Thymus (tissue), 11 donors: ENCODE results near the gene ROPN1L. TPM values are rescaled to one million over a fixed set of nuclear protein-coding genes. Genes with fewer than 3 reads are reported as not detected.
"Not testable (repeated sequence)": the region's sequence is repeated elsewhere in the genome, so short reads cannot be mapped to it uniquely, and the experiment has no call there.

ENCODE experiments used
- DNase-seq, 9 donors: peaks; one replicate each; pipeline ENCODE4 v3.0.0-alpha.2; 2013; ENCODE audit warnings: low spot score in 9 of 9, low read depth in 6 of 9, missing footprints in 1 of 9
- H3K27ac ChIP-seq, 2 donors: one replicate each; pipeline ENCODE4 v1.5.1; 2013; ENCODE audit warnings: control low read depth in 1 of 2, low read depth in 1 of 2, low read length in 1 of 2, mild to moderate bottlenecking in 1 of 2, moderate library complexity in 1 of 2
- H3K27me3 ChIP-seq, 2 donors: one replicate each; pipeline ENCODE4 v1.5.1; 2013; ENCODE audit warnings: low read length in 1 of 2; ENCODE audit not compliant: control insufficient read depth in 2 of 2, insufficient read depth in 1 of 2
- H3K36me3 ChIP-seq, 2 donors: one replicate each; pipeline ENCODE4 v1.5.1; 2013; ENCODE audit warnings: low read length in 1 of 2, mild to moderate bottlenecking in 1 of 2, moderate library complexity in 1 of 2; ENCODE audit not compliant: control insufficient read depth in 2 of 2, insufficient read depth in 2 of 2
- H3K4me1 ChIP-seq, 2 donors: one replicate each; pipeline ENCODE4 v1.5.1; 2013; ENCODE audit warnings: low read length in 2 of 2; ENCODE audit not compliant: control insufficient read depth in 2 of 2, insufficient read depth in 2 of 2
- H3K4me3 ChIP-seq, 2 donors: one replicate each; pipeline ENCODE4 v1.5.1; 2013; ENCODE audit warnings: low read length in 2 of 2, control low read depth in 1 of 2, mild to moderate bottlenecking in 1 of 2
- H3K9me3 ChIP-seq, 2 donors: one replicate each; pipeline ENCODE4 v1.5.1; 2013; ENCODE audit warnings: low read length in 1 of 2, mild to moderate bottlenecking in 1 of 2; ENCODE audit not compliant: control insufficient read depth in 2 of 2, insufficient read depth in 1 of 2
- WGBS: extraction: QIAGEN DNeasy Blood & Tissue Kit; methylation state at CpG from one replicate; pipeline ENCODE4 v1.1.7; 2013; 5-methylcytosine and 5-hydroxymethylcytosine counted together
- polyA plus RNA-seq: library from polyadenylated mRNA; stranded (reverse); fragments of 200-250 nt; gene quantifications from one replicate; pipeline ENCODE4 v1.2.3, GENCODE V29; 2013
- total RNA-seq: library from RNA; stranded (reverse); fragments of 120-200 nt; gene quantifications from one replicate; pipeline ENCODE4 v1.2.4, GENCODE V29; 2013
- donor health status: healthy.

The ROPN1L gene
- total and polyA plus RNA-seq, 2 donors: 0.42 to 0.68 TPM

DNA sequence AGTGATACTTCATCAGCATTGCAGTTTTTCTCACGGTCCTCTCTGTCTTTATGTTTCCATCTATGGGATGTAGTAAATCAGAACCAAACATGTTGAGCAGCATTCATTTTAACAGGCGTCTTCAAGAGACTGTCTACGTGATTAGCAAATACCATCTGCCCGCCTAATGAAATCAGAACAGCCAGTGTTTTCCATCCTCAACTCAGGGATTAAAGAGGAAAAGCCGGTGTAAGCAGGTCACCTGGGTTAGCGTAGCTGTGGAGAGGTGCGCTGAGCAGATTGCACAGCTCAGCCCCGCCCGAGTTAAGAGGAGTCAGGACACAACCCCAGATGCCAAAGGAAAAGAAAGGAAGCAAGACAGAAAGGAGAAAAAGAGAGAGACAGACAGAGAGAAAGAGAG, 67.9 kb downstream of the ROPN1L start:
- Histone ChIP-seq H3K27me3 (no peaks in the 10 kb centered on the region), H3K9me3 (no peaks in the 10 kb centered on the region), H3K27ac (no peak overlapping the region), H3K36me3 (no peaks in the 10 kb centered on the region), H3K4me3 (no peak overlapping the region), H3K4me1 (no peaks in the 10 kb centered on the region)
- no peak for DNase-seq
- 97% methylated on average over 9 of the region's 9 CpGs for WGBS

DNA sequence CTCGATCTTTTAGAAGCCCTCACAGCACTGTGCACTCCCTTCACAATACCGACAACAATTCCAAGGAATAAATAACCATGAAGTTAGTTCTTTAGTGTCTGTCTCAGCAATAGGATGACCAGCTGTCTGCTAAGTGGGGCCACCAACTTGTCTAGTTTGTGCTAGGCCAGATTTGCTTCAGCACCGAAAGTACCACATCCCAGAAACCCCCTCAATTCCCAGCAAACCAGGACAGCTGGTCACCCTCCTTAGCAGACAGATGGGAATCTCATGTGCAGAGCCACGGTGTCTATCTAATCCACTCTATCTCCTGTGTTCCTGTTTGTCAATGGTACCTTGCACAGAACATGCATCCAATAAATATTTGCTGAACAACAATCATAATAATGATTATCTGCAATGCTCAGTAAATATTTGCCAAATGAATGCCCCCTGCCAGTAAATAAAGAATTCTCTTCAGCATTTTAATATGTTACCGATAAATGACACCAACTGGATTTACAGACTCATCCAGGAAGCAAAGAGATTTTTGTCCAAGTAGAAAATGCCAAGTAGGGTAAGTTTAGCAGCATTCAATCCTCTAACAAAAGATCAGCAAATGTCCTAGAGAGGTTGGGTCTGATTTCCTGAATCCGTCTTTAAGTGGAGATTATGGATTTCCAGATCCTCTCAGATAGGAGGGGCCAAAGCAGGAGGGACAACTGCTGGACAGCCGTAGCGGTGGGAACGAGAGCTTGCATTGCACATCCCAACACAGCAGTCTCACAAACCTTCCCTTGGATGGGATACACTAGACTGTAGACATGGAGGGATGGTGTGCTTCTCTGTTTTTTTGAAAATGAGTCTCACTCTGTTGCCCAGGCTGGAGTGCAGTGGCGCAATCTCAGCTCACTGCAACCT, 70.3 kb downstream of the ROPN1L start:
- no peaks in the 10 kb centered on the region for H3K36me3 ChIP-seq
- 81% methylated on average over 10 of the region's 10 CpGs for WGBS

GRCh38 chr5:10513501-10514442, 72.1 kb downstream of the ROPN1L start:
- no peaks in the 10 kb centered on the region for H3K9me3 ChIP-seq
- H3K4me1 ChIP-seq: no peaks in the 10 kb centered on the region
- H3K27ac ChIP-seq: no peak overlapping the region
- H3K4me3 ChIP-seq: no peak overlapping the region
- no peaks in the 10 kb centered on the region for H3K36me3 ChIP-seq
- WGBS: 77% methylated on average over 10 of the region's 10 CpGs
- no peak for DNase-seq
- no peaks in the 10 kb centered on the region for H3K27me3 ChIP-seq

More for the DNA sequence above, 70.3 kb downstream of the ROPN1L start:
- no peaks in the 10 kb centered on the region for H3K4me1 ChIP-seq
- no peak overlapping the region for H3K27ac ChIP-seq
- no peak for DNase-seq
- H3K9me3 ChIP-seq: no peaks in the 10 kb centered on the region
- no peaks in the 10 kb centered on the region for H3K27me3 ChIP-seq
- H3K4me3 ChIP-seq: no peak overlapping the region

DNA sequence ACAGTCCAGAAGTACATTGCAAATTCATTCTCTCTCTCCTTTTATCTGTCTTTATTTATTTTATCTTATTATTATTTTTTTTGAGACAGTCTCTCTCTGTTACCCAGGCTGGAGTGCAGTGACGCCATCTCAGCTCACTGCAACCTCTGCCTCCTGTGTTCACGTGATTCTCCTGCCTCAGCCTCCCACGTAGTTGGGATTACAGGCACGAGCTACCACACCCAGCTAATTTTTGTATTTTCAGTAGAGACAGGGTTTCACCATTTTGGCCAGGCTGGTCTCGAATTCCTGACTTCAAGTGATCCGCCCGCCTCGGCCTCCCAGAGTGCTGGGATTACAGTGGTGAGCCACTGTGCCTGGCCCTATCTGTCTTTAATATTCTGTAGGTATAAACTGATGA, 72.9 kb downstream of the ROPN1L start:
- H3K27me3 ChIP-seq, H3K27ac ChIP-seq, H3K4me3 ChIP-seq, H3K36me3 ChIP-seq, H3K9me3 ChIP-seq, H3K4me1 ChIP-seq, DNase-seq: not testable (repeated sequence)
- 94% methylated on average over 8 of the region's 8 CpGs for WGBS

Other genes with a start within 250 kb of the ROPN1L start
- 15.2 TPM for gene ATPSCKMT, start 192.0 kb upstream of the ROPN1L start, total RNA-seq
- 14.4 TPM for gene ATPSCKMT, start 192.0 kb upstream of the ROPN1L start, polyA plus RNA-seq
- gene CCT5, start 191.6 kb upstream of the ROPN1L start, total RNA-seq: 356 TPM
- gene CCT5, start 191.6 kb upstream of the ROPN1L start, polyA plus RNA-seq: 114 TPM
- gene CMBL, start 134.0 kb upstream of the ROPN1L start, total RNA-seq: 1.9 TPM
- 8.1 TPM for gene CMBL, start 134.0 kb upstream of the ROPN1L start, polyA plus RNA-seq
- gene MARCHF6, start 88.2 kb upstream of the ROPN1L start, total RNA-seq: 43.7 TPM
- 196 TPM for gene MARCHF6, start 88.2 kb upstream of the ROPN1L start, polyA plus RNA-seq
- gene ANKRD33B, start 122.2 kb downstream of the ROPN1L start, total RNA-seq: 6.8 TPM
- 4.5 TPM for gene ANKRD33B, start 122.2 kb downstream of the ROPN1L start, polyA plus RNA-seq